Activated CD8-positive, alpha-beta memory T cell treated with anti-CD3 and anti-CD28 coated beads, Interleukin-2, amount 10 ng/mL, durations not matched to agents 7 days and 5 days (primary cell): Measurements from ENCODE around the gene IBTK. TPM values are rescaled to one million over a fixed set of nuclear protein-coding genes. Genes with fewer than 3 reads are reported as not detected.
"Not testable (repeated sequence)": the region's sequence is repeated elsewhere in the genome, so short reads cannot be mapped to it uniquely, and the experiment has no call there.

Experiments
- ATAC-seq: fragments of 150-1000 bp; cut with Tn5 transposase; one replicate; pipeline ENCODE4 v1.10.0; 2021; ENCODE audit warnings: moderate library complexity
- CTCF ChIA-PET: fragments of 350-600 bp; sonication (Branson Sonifier 250); formaldehyde crosslinking; loops from one replicate; lab custom pipeline; 2021; ENCODE audit warnings: antibody characterized with exemption; lab: Charles Lee
- DNase-seq: peaks from one replicate; pipeline ENCODE4 v3.0.0-alpha.2; 2020
- H3K27ac Mint-ChIP-seq: one replicate; pipeline ENCODE4 v1.8.0; 2021; ENCODE audit warnings: mild to moderate bottlenecking, mixed read lengths
- H3K27me3 Mint-ChIP-seq: one replicate; pipeline ENCODE4 v1.8.0; 2021; ENCODE audit warnings: mixed read lengths
- H3K36me3 Mint-ChIP-seq: one replicate; pipeline ENCODE4 v1.8.0; 2021; ENCODE audit warnings: mild to moderate bottlenecking, mixed read lengths
- H3K4me1 Mint-ChIP-seq: one replicate; pipeline ENCODE4 v1.8.0; 2021; ENCODE audit warnings: mixed read lengths
- H3K4me3 Mint-ChIP-seq: one replicate; pipeline ENCODE4 v1.8.0; 2021; ENCODE audit warnings: mild to moderate bottlenecking, moderate library complexity, mixed read lengths
- H3K9me3 Mint-ChIP-seq: one replicate; pipeline ENCODE4 v1.8.0; 2022; ENCODE audit warnings: low read depth, mixed read lengths
- total RNA-seq, 2 experiments: library from RNA; stranded (reverse); gene quantifications; one replicate each; pipeline ENCODE4 v1.2.3, GENCODE V29; 2021

IBTK gene
- total RNA-seq, 2 experiments from 2014 or later = 25.8 to 34.2 TPM

GRCh38 chr6:82260997-82261732 is 13.6 kb upstream of the IBTK start:
- ATAC-seq (no peak), DNase-seq (no peak)
- Mint-ChIP-seq H3K36me3 (no peaks in the 10 kb centered on the region), H3K9me3 (no peaks in the 10 kb centered on the region), H3K27me3 (peaks cover 2% of the 10 kb centered on the region), H3K4me3 (no peak overlapping the region), H3K4me1 (no peaks in the 10 kb centered on the region), H3K27ac (no peak overlapping the region)
- CTCF ChIA-PET = interaction anchor here (1.5 kb wide), 1 partner anchor 9 kb away, joined by 4 read pairs; no protein-coding TSS in a partner anchor

- H3K27me3 Mint-ChIP-seq = peaks cover 2% of the 10 kb centered on the region
- no peaks in the 10 kb centered on the region for H3K36me3 Mint-ChIP-seq
- DNase-seq = no peak
- no peak for ATAC-seq
- no peaks in the 10 kb centered on the region for H3K9me3 Mint-ChIP-seq
- no peak overlapping the region for H3K4me3 Mint-ChIP-seq
- no peak overlapping the region for H3K27ac Mint-ChIP-seq
- CTCF ChIA-PET = no interaction called here
- H3K4me1 Mint-ChIP-seq = no peaks in the 10 kb centered on the region
These were observed 11.8 kb upstream of the IBTK start for GRCh38 chr6:82259389-82259788.

- no peak for DNase-seq
- no peaks in the 10 kb centered on the region for H3K36me3 Mint-ChIP-seq
- H3K9me3 Mint-ChIP-seq = no peaks in the 10 kb centered on the region
- H3K4me3 Mint-ChIP-seq = no peak overlapping the region
- H3K4me1 Mint-ChIP-seq = no peaks in the 10 kb centered on the region
- H3K27ac Mint-ChIP-seq = no peak overlapping the region
- ATAC-seq = no peak
- CTCF ChIA-PET = interaction anchor here (1.1 to 1.7 kb wide), 2 partner anchors 55 to 808 kb away, joined by 3 to 6 read pairs; partner anchors contain the start of gene UBE3D
- H3K27me3 Mint-ChIP-seq = peaks cover 2% of the 10 kb centered on the region
These were observed 9.7 kb upstream of the IBTK start for GRCh38 chr6:82257088-82257774.

- H3K36me3 Mint-ChIP-seq, H3K4me1 Mint-ChIP-seq, H3K27ac Mint-ChIP-seq, H3K9me3 Mint-ChIP-seq, ATAC-seq, H3K27me3 Mint-ChIP-seq, DNase-seq, H3K4me3 Mint-ChIP-seq: not testable (repeated sequence)
- CTCF ChIA-PET = interaction anchor here (0.6 to 0.9 kb wide), 2 partner anchors 810 to 900 kb away, joined by 4 to 5 read pairs; no protein-coding TSS in a partner anchor
These were observed 7.2 kb upstream of the IBTK start for GRCh38 chr6:82254722-82255121.

GRCh38 chr6:82251942-82252341 is 4.4 kb upstream of the IBTK start:
- no peak overlapping the region for H3K27ac Mint-ChIP-seq
- CTCF ChIA-PET = interaction anchor here (1.4 to 2.2 kb wide), 2 partner anchors 806 to 813 kb away, joined by 4 to 10 read pairs; partner anchors contain the start of gene UBE3D
- no peak for ATAC-seq

GRCh38 chr6:82249381-82250253 is 2.1 kb upstream of the IBTK start:
- no peak for DNase-seq
- H3K9me3 Mint-ChIP-seq = no peaks in the 10 kb centered on the region
- H3K4me3 Mint-ChIP-seq = no peak overlapping the region
- H3K27me3 Mint-ChIP-seq = no peaks in the 10 kb centered on the region
- CTCF ChIA-PET = interaction anchor here (1.3 to 4.1 kb wide), 3 partner anchors 808 to 818 kb away, joined by 5 to 27 read pairs (median 19); partner anchors contain the start of genes DOP1A and UBE3D
- ATAC-seq = no peak
- H3K36me3 Mint-ChIP-seq = peaks cover 8% of the 10 kb centered on the region
- peaks cover 25% of the 10 kb centered on the region for H3K4me1 Mint-ChIP-seq
- no peak overlapping the region for H3K27ac Mint-ChIP-seq

More at GRCh38 chr6:82251942-82252341, 4.4 kb upstream of the IBTK start:
- H3K4me1 Mint-ChIP-seq = peaks cover 7% of the 10 kb centered on the region
- H3K4me3 Mint-ChIP-seq = no peak overlapping the region
- DNase-seq = no peak
- H3K27me3 Mint-ChIP-seq = no peaks in the 10 kb centered on the region
- H3K9me3 Mint-ChIP-seq = no peaks in the 10 kb centered on the region
- H3K36me3 Mint-ChIP-seq = no peaks in the 10 kb centered on the region

- Mint-ChIP-seq H3K4me1 (peaks cover 30% of the 10 kb centered on the region), H3K36me3 (peaks cover 15% of the 10 kb centered on the region), H3K4me3 (peak overlapping the region; percentile 89), H3K9me3 (no peaks in the 10 kb centered on the region), H3K27me3 (no peaks in the 10 kb centered on the region), H3K27ac (peak overlapping the region; percentile 90)
- ATAC-seq (peak; percentile 46), DNase-seq (peak; percentile 55)
- CTCF ChIA-PET = interaction anchor here (1.0 to 4.1 kb wide), 5 partner anchors 11 to 819 kb away, joined by 3 to 27 read pairs (median 5); partner anchors contain the start of genes DOP1A and UBE3D
These were observed 760 bp upstream of the IBTK start for GRCh38 chr6:82248273-82248735.

GRCh38 chr6:82246802-82247504 is 591 bp downstream of the IBTK start:
- CTCF ChIA-PET = interaction anchor here (0.9 to 4.1 kb wide), 4 partner anchors 809 to 820 kb away, joined by 3 to 27 read pairs (median 11); partner anchors contain the start of genes DOP1A and UBE3D
- H3K27me3 Mint-ChIP-seq = no peaks in the 10 kb centered on the region
- peaks cover 33% of the 10 kb centered on the region for H3K4me1 Mint-ChIP-seq
- peaks cover 19% of the 10 kb centered on the region for H3K36me3 Mint-ChIP-seq
- peak overlapping the region; percentile 89 for H3K4me3 Mint-ChIP-seq
- H3K27ac Mint-ChIP-seq = peak overlapping the region; percentile 90
- peak; percentile 40 for ATAC-seq
- DNase-seq = no peak
- H3K9me3 Mint-ChIP-seq = no peaks in the 10 kb centered on the region

- Mint-ChIP-seq H3K27ac (peak overlapping the region; percentile 90), H3K27me3 (no peaks in the 10 kb centered on the region), H3K4me3 (peak overlapping the region; percentile 89), H3K4me1 (peaks cover 33% of the 10 kb centered on the region), H3K36me3 (peaks cover 20% of the 10 kb centered on the region), H3K9me3 (no peaks in the 10 kb centered on the region)
- CTCF ChIA-PET = interaction anchor here (0.9 to 4.1 kb wide), 3 partner anchors 811 to 821 kb away, joined by 3 to 27 read pairs (median 19); partner anchors contain the start of genes DOP1A and UBE3D
- DNase-seq = no peak
- no peak for ATAC-seq
These were observed 1.2 kb downstream of the IBTK start for GRCh38 chr6:82246370-82246769.

- Mint-ChIP-seq H3K9me3 (no peaks in the 10 kb centered on the region), H3K36me3 (peaks cover 26% of the 10 kb centered on the region), H3K4me3 (peak overlapping the region; percentile 50), H3K27ac (no peak overlapping the region), H3K27me3 (no peaks in the 10 kb centered on the region), H3K4me1 (peaks cover 37% of the 10 kb centered on the region)
- no peak for DNase-seq
- CTCF ChIA-PET = no interaction called here
- no peak for ATAC-seq
These were observed 2.2 kb downstream of the IBTK start for GRCh38 chr6:82245376-82245775.

- no peak overlapping the region for H3K4me3 Mint-ChIP-seq
These were observed 3.7 kb downstream of the IBTK start for GRCh38 chr6:82243884-82244283.

GRCh38 chr6:82240186-82240585 is 7.4 kb downstream of the IBTK start:
- Mint-ChIP-seq H3K9me3 (no peaks in the 10 kb centered on the region), H3K27me3 (no peaks in the 10 kb centered on the region), H3K36me3 (peaks cover 36% of the 10 kb centered on the region), H3K4me3 (no peak overlapping the region), H3K4me1 (peaks cover 29% of the 10 kb centered on the region), H3K27ac (no peak overlapping the region)
- DNase-seq (no peak), ATAC-seq (no peak)
- CTCF ChIA-PET = no interaction called here

More at GRCh38 chr6:82243884-82244283, 3.7 kb downstream of the IBTK start:
- no peaks in the 10 kb centered on the region for H3K9me3 Mint-ChIP-seq
- H3K36me3 Mint-ChIP-seq = peaks cover 35% of the 10 kb centered on the region
- CTCF ChIA-PET = no interaction called here
- H3K27ac Mint-ChIP-seq = no peak overlapping the region
- no peak for ATAC-seq
- no peak for DNase-seq
- H3K27me3 Mint-ChIP-seq = no peaks in the 10 kb centered on the region
- peaks cover 41% of the 10 kb centered on the region for H3K4me1 Mint-ChIP-seq
